ENCODE data around the gene LMF1.

- TF ChIP-seq CTCF (IDR thresholded peaks at IDR 0.05) (no peak), POLR2A (IDR thresholded peaks at IDR 0.05) (no peak)
Observed at GRCh38 chr16:852451-853185, 118.2 kb downstream of the LMF1 start.
